HG02981 (cell line): ENCODE data around the gene TSPEAR.

Source experiments
- ATAC-seq: cut with Tn5 transposase; IDR thresholded peaks from one replicate; pipeline ENCODE4 v1.9.1; 2021; ENCODE audit warnings: mild to moderate bottlenecking, moderate library complexity; ENCODE audit not compliant: unreplicated experiment

Gene TSPEAR

DNA sequence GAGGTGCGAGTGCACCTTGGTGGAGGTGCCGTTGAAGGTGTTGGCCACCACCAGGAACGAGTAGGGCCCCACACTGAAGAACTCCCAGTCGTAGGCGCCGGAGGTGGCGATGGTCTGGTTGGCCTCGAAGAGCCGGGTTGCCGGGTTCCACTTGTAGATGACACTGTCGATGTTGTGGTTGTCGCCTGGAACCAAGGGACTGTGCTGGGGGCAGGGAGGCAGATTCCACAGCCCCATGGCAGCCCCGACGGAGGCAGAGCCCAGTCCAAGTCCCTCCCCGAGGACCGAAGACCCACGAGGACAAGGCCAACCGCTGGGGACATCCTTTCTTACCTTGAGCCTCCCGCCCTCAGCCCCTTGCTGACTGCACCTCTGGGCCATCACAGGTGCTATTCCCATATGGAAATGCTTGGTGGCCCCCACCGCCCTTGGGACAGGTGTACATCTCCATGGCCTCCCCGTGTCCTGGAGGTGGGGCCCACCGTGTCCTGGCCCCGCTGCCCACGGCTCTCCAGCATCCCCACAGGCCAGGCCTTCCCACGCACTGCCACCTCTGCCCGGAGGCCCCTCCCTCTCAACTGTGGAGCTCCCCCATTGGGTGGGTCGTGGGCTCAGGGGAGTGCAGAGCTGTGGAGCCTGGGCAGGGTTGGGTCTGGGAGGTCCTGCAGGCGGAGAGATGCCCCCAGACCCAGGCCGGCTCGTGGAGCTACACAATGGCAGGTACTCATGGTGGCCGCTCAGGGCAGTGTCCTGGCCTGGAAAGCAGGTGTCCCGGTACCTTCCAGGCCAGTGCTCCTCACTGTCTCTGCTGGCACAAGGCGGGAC is 189.2 kb downstream of the TSPEAR start:
- ATAC-seq = no peak

DNA sequence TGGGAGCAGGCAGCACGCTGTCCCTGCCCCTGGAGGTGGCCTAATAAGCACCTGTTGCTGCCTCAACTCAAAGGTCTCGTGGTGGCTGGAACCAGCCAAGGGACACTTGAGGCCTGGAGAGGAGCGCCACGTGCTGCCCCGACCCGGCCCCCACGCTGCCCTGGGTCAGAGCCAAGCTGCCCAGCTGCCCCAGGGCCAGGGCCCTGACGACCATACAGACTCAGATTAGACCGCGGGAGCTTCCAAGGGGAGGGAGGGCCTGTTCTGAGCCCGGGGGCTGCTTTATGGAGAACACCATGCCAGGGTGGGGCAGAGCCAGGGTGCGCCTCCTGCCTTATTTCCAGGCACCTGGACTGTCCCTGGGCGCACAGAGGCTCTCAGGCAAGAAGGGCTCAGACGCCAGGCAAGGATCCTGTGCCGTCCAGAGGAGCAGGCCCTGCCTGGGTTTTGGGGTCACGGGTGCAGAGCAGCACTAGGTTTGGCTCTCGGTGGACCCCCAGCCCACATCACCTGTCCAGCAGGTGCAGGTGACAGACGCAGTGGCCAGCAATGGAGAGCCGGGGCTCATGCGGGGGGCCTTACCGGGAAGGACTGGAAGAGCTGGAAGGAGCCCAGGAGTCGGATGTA is 190.0 kb downstream of the TSPEAR start:
- no peak for ATAC-seq

DNA sequence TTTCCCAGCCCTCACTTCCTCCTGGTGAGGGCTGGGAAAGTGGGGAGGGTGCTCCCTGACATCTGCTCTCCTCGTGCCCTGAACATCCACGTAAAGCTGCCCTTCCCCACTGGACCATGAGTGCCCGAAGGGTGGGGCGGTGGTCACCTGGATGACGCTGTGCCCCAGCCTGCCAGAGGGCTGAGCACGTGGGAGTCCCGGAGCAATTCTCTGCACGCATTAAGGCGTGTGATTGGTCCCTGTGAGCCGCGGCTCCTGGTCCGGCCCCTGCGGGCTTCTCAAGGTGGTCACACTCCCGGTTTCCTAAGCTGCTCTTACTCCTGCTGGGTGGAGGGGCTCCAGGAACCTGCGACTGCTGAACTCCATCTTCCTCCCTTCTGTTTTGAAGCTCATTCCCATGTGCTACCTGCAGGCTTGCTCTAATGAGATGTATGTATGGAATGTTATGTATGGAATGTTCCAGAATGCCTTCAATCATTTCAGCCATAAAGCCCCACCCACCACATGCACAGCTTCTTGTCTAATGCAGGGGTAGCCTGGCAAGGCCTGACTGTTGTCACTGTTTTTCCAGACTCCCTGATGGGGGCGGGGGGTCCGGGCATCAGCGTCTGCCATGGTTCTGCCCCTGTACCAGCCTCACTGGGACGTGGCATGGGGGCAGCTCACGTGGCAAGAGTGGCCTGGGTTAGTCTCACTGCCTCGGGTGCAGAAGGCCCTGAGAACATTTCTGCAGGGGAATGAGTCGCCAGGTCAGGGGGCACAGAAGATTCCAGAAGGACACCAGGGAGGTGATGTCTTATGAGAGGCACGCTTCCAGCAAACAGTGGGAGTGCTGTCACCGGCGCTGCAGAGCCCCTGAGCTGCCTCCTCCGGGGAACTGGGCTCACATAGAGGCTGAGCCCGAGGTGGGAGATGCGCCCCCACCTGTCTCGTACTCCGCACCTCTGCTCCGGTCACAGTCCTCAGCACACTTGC is 190.8 kb downstream of the TSPEAR start:
- no peak for ATAC-seq

DNA sequence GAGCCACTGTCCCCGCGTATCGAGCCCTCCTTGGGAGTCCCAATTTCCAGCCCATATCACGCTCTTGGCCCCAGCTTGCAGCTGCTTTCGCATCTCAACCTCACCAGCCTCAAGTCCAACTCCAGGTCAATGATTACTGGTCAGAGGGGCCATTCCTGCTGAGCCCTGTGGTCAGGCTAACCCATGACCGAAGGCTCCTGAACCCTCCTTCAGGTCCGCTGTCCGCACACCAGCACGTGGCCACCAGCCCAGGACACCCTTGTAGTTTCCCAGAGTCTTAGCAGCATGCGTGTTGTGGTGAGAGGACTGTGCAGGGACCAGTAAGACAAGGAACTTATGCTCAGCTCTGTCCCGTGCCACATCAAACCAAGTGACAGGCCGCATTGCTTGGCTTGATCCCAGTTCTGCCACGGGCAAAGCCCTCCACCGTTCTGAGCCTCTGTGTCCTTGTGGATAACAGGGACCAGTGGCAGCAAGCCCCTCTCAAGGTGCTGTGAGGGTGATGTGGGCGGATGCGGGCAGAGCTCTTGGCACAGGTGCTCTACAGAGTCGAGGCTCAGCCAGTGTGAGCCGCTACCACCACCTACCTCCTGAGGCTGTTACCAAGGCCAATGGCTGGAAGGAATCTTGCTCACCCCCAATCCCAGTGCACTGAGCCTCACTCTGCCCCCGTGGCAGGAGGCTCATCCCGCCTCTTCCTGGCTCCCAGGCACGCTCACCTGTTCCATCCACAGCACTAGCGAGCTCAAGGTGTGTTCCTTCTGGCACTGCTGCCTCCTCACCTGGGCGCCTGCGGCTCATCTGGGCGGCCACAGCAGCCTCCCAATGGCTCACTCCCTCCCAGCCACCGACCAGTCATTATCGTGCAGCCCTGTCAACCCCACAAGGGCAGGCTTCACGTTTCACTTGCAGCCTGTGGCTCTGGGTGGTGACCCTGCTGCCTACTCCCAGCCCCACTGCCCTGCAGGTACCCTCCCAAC is 191.7 kb downstream of the TSPEAR start:
- no peak for ATAC-seq

DNA sequence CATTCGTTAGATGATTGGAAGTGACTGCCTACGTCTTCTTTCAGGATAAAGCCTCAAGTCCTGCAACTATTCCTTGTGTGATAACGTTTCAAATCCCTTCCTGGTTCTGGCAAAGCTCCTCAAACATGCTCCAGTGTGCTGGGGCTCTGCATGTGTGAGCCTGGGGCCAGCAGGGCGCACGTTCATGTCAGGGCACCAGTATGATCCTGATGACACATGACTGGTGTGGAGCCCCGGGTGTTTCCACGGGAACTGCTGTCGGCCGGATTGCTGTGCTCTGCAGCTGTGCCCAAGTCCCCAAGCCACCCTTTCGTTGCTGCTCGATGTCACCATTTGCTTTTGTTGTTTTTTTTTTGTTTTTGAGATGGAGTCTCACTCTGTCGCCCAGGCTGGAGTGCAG is 192.7 kb downstream of the TSPEAR start:
- no peak for ATAC-seq

DNA sequence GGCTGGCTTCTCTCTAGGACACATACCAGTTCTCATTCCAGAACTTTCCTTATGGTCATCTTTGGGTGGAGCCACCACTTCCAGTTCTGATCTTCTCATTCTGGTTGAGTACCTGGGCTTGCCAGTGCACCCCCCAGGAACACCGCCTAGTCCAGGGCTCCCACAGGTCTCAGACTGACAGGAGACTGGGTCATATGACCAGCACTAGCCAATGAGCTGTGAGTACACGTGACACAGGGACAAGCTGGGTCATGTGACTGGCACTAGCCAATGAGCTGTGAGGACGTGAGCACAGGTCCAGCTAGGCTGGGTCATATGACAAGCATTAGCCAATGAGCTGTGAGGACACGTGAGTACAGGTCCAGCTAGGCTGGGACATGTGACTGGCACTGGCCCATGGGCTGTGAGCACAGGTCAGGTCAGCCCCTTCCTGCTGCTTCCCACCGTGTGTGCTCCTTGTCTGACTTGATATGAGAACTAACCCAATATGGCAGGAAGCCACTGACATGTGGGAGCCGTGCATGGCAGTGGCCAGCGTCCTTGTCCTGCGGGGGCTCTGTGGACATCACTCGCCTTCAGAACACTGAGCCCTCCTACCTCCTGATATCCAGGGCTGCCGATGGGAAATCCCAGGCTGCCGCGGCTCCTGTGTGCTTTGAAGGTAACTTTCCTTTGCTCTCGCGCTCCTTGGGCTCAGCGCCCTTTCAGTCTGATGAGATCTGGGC is 194.0 kb downstream of the TSPEAR start:
- ATAC-seq = no peak

DNA sequence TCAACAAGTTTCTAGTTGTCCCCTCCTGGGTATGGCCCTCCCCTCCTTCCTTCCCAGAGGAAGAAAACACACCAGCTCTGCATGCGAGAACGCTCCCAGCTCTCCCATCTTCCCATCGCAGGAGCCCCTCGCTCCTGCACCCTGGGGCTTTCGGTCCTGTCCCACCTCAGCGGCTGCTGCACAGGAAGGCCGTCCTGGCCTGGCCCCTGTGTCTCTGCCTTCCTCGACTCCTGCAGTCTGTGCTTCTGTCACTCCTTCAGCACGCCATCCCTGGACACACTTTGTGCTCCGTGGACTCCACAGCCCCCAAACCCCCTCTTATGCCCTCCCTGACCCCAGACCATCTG is 194.6 kb downstream of the TSPEAR start:
- ATAC-seq = no peak

GRCh38 chr21:44516342-44516741 is 195.0 kb downstream of the TSPEAR start:
- ATAC-seq = no peak

DNA sequence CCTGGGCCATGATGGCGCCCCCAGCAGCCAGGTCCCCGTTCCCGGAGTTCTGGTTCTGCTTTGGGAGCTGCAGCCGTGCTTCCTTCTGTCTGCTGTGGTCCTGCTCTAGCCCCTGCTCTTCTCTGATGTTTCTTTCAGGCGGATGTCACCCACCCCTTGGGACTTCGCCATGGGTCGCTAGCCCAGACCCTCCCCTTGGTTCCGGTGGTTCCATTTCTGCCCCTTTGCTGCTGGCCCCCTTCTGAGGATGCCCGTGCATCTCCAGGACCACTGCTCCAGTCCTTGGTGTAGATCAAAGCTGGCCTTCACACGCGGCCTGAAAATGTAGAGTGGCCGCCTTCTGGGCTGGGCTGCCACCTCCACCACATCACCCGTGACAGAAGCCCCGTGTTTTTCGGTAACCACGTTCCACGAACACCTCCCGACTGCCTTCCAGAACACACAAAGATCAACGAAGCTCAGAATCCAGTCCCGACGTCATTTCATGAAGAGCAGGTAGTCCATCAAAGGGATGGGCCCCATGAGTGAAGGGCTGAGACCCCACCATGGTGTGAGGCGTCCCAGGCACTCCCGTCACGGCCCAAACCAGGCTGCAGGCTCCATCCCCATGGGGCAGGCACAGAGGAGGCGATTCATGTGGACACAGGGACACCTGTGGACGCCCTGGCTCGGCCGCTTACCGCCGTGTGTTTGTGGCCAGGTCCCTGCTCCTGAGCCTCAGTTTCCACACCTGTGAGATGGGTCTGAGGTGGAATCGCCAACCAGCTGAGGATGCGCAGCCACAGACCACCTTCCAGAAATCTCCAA is 195.8 kb downstream of the TSPEAR start:
- no peak for ATAC-seq

DNA sequence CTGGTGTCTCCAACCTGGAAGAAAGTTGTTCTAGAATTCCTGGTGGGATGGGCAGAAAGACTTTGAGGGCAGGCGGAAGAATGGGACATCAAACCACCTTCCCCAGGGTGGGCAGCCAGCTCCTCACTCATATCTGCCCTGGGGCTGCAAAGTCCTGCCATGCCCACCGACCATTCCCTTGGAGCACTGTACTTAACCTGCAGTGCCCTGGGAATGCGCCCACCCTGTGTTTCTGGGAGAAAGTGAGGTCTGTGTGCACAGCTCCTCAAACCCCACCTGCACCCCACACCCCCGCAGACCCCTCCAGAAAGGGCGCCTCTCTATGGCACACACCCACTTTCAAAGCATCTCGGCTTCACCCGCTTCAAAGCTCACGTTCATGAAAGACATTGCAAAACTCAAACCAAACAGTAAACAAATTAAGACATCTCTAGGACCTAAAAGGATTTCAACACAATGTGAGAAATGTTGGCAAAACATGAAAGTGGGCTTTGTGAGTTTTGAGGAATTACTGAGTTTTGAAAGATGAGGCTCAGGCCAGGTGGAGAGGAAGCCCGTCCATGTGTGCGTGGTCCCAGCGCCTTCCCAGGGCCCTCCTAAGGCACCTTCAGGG is 196.5 kb downstream of the TSPEAR start:
- ATAC-seq = no peak

DNA sequence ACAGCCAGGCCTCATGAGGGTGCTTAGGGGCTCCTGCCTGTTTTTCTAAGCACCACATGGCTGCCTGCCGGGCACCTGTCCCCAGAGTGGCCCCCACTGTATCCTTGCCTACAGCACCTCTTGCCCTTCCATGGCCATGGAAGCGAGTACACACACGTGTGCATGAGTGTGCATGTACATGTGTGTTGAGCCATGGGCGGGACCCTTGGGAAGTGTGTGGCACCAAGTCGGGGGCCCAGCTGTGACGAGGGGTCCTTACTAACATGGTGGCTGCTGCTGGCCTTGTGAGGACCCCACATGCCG is 197.2 kb downstream of the TSPEAR start:
- no peak for ATAC-seq

GRCh38 chr21:44513389-44514217 is 197.8 kb downstream of the TSPEAR start:
- no peak for ATAC-seq

DNA sequence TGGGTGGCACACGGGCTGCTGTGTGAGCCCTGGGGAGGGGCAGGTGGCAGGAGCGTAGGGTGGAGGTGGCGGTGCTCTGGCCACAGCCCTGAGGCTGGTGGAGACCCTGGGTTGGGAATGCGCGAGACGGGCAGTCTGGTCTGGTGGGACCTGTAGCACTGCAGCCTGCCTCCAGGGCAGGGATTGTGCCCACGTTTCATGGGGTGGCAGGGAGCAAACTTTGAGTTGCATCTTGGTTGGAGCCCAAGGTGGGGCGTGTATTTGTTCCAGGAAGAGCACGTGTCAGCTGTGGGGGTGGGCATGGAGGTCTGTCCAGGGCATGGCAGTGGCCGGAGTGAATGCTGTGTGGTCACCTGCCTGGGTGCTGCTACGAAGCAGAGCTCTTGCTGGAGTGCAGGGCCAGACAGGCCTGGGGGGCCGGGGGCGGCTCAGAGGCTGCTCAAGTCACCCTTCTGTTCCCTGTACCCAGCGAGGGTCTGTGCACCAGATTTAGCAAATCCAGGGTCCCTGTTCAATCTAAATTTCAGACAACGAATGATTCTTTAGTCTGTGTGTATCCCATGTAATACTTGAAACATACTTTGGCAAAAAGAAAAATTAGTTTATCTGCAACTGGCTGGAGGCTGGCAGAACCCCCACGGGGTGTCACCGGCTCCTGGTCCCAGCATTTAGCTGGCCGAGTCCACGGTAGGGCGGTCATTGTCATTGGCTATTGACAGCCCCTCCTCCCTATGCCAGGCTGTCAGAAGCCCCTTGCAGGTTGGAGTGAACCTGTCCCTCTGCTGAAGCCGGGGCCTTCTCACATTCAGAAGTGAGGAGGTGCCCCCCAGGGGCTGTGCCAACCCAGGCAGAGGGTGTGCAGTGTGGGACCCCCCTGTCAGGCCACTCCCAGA is 198.6 kb downstream of the TSPEAR start:
- ATAC-seq = no peak

- ATAC-seq = no peak
These were observed 199.5 kb downstream of the TSPEAR start for GRCh38 chr21:44511938-44512275.

DNA sequence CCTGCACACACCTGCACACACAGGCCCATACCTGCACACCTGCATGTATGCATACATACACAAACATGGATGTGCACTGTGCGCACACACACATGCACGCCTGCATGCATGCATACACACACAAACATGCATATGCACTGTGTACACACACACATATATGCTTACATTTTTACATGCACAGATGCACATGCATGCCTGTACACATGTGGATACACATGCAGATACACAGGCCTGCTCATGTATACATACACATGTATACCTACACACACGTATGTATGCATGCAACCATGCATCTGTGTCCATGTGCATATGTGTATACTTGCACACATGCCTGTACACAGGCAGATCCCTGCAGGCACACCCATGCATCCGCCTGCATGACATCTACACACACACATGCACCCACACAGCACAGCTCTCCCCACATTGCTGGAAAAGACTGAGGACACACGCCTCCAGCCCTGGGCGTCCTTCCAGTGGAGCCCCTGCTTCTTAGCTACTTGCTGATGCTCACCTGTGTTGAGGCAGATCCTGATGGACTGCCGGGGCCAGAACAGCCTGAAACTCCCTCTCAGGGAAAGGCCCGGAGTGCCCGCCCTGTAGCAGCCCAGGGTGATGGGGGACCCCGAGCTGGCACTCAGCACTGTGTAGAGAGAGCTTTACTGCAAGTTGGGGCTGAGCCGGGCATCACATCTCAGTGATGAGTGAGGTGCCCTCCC is 200.0 kb downstream of the TSPEAR start:
- ATAC-seq = no peak

DNA sequence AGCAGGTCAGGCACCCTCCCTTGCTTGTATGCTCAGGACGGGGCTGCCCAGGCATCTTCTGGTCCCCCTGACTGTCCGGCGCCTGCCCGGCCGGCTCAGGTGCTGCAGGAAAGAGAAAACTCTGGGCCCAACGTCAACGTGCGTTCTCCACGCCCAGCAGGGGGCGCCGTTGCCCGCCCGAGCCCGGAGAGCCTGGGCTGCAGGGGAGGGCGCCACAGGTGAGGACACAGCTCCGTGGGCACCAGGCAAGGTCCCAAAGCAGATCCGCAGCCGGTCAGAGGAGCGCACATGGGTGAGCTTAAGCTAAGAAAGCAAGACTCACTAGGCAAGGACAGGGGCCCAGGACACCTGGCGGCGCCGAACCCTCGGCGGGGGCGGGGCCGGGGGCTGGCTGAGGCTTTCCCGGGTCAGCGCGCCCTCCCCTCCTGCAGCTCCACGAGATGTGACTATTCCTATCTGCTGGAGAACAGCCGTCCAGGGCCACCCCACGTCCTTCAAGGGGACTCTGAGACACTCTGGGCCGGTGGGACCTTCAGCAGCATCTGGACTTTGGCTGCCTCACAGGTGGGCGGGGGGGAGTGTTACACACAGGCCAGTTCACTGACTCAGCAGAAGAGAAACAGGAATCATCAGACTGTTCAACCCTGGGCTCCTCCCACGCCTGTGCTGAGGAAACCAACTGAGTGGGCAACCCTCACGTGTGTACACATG is 200.7 kb downstream of the TSPEAR start:
- ATAC-seq = no peak
